GM18520 (cell line): ENCODE results near the gene UROC1.

Experiments
- ATAC-seq: cut with Tn5 transposase; IDR thresholded peaks from one replicate; pipeline ENCODE4 v1.9.1; 2021; ENCODE audit not compliant: unreplicated experiment

UROC1 gene

DNA sequence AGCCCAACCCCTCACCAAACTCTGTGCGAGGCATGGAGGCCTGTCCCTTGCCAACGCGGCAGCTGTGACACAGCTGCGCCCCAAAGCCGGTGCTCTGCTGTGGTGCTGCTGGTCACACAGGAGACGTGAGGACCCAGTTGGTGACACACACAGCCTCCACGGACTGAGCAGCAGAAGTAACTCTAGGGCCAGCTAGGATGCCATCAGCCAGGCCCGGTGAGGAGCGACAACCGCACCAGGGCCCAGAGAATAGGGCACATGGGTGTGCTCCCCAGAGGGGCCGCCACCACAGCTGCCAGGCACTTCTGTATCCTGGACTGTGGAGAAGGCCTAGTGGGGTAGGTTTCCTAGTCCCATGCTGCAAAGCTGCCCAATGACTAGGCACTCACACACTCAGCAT, 52.6 kb downstream of the UROC1 start:
- no peak for ATAC-seq

DNA sequence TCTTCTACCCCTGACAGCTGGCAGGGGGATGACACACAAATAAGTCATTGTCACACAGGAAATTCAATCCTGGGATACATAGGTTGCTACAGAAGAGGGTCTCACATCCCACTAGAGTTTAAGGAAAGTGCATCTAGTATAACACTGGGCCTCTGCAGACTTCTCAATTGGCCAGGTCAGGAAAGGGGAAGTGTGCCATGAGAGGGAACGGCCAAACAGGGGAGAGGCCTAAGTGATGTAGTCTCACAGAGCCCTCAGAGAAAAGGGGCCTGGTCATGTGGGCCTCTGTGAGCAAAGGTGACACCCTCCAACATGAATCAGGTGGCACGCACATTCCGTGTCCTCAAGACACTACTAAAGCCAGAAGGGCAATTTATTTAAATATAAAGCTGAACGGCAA, 53.1 kb downstream of the UROC1 start:
- ATAC-seq, result no peak

DNA sequence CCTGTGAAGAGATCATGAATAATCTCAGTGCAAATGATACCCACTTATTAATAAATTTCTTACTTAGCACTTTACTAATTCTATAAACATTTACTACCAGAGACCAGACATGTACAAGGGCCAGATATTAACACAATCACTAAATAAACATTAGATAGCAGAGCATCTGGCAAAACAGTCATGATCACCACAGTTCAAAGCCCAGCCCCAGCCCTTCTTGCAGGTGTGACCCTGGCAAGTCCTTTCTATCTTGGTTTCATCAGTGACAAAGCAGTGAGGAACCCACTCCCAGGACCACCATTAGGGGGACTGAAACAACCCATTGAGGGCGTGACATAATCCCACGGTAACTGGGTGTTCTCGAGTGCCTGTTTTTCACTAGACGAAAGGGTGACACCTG, 53.5 kb downstream of the UROC1 start:
- ATAC-seq, result no peak

DNA sequence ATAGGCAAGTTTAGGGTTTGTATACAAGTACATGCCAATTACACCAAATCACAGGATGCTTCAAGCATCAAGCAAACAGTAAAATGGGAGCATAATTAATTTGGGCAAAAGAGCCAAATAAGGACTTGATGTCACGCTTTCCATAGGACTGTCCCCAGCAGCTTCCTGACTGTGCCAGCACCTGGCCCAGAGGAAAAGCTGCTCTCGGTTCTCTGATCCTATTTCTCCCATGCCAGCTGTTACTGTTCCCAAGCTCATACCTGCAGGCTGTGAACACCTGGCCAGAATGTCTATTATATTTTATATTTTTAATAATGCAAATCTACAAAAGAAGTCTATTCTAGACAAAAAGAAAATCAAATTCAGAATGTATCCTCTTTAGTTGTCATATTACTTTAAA, 54.1 kb downstream of the UROC1 start:
- ATAC-seq, result no peak

DNA sequence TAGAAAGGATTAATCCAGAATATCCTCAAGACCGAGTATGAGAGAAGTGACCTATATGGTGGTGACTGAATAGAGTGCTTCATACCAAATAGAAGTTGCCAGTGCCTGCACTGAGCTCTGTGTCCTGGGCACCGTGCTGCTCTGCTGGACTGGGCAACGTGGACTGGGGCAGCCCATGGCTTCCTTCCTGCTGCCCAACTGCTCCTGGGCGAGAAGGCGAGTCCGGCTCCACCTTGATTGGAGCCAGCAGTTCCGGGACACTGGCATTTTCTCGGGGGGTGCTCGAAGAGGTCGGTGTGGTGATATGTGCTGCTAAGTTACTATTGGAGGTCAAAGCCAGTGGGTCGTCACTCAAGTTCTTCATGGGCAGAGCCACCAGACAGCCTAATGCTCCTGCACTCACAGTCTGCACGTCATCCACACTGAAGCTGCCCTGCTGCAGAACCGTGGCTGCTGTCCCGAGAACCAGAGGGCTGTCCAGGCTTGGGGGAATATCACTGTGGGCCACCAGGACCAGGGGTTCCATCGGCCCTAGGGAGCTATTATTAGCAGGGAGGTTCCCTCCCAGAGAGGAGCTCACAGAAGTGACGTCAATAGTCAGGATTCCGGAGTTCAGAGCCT, 56.0 kb downstream of the UROC1 start:
- ATAC-seq, result no peak

DNA sequence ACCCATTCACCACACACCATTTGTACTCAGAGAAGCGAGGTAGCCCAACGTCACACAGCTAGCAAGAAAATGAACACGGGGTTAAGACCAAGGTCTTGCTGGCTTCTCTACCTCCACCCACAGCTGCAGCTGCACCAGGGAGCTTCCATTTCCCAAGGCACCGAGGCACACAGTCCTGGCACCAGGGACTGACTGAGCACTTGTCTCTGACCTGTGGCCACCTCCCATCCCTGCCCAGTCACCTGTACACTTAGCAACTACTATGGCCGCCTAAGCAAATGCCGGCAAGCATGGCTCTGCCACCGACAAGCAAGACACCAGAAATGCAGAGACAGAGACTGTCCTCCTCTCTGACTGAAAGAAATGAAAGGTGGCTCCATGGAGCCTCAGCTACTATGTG, 57.2 kb downstream of the UROC1 start:
- no peak for ATAC-seq

DNA sequence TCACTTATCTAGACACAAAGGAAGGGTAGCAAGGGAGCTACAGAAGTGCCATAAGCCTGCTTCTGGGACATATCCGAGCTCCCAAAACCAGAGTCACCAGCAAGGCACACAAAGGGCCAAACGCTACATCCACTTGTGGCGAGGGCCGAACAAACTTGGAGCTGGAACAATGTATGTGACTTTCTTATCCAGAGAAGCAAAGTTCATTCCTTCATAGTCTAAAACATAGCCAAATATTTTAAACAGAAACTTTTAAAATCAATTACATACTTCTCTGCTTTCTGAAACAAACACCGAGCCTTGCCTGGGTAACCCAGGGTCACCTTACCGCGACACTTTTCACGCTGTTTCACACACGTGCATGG, 57.8 kb downstream of the UROC1 start:
- no peak for ATAC-seq

DNA sequence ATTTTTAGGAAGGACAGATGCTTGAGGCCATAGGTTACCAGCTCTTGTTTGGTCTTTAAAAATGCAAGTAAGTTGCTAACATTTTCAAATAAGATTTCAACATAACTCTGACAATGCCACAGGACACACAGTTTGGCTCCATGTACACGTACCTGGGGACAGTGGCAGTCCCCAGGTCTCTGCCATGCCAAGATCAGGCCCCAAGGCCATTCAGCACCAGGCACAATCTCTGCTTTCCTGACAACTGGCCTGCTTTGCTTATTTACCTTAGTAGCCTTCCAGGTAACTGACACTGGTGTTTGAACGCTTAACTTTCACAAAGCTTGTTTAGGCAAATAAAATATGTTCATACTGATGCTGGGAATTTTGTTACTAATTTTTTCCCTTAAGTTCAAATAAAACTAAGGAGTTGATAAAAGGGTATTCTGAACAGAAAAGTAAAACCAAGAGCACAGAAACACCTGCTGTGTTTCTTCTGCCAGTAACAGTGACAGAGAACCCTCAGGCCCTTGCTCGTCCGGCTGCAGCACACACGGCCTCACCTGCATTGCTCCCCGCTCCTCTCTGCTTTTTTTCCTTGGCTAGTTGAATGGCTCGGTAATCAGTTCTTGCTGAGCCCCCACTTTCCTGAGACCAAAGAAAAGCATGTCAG, 58.3 kb downstream of the UROC1 start:
- no peak for ATAC-seq

DNA sequence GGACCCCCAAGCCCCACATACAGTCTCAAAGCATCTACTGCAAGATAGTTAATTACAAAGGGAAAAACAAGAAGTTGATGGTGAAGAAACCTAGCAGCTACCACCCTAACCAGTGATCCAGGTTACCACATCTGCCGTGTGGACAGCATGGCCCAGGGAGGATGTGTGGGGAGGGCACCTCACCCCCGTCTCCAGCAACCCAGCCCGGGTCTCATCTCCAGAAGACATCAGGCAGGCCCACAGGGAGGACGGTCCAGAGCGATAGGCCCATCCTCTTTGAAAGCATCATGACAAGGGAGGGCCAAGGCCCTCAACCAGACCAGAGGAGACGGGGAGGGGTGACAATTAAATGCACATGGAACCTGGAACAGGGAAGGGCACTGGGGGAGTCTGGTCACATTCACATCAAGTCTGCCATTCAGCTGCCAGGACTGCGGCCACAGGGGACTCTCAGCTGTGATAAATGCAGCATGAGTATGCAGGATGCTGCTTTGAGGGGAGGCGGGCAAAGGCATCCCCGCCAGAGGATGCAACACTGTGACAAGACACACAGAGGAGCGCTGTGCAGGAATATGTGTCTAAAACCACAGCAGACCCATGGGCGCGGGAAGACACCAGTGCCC, 60.7 kb downstream of the UROC1 start:
- ATAC-seq, result no peak

DNA sequence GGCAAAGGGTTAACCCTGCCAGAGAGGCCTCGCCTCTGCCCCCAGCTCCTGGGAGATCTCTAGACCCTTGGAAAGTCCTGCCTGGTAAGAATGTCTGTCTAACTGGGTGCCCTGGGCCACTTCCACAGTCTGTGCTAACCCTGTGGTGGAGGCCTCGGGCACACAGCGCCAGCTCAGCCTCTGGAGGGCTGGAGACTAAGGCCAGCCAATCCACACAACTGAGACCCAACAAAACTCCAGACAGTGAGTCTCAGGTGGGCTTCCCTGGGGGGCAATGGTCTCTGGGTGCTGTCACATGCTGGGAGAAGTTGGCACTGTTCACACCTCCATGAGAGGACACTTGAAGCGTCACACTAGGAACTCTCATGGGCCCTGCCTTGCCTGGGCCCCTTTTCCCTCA, 61.4 kb downstream of the UROC1 start:
- no peak for ATAC-seq

DNA sequence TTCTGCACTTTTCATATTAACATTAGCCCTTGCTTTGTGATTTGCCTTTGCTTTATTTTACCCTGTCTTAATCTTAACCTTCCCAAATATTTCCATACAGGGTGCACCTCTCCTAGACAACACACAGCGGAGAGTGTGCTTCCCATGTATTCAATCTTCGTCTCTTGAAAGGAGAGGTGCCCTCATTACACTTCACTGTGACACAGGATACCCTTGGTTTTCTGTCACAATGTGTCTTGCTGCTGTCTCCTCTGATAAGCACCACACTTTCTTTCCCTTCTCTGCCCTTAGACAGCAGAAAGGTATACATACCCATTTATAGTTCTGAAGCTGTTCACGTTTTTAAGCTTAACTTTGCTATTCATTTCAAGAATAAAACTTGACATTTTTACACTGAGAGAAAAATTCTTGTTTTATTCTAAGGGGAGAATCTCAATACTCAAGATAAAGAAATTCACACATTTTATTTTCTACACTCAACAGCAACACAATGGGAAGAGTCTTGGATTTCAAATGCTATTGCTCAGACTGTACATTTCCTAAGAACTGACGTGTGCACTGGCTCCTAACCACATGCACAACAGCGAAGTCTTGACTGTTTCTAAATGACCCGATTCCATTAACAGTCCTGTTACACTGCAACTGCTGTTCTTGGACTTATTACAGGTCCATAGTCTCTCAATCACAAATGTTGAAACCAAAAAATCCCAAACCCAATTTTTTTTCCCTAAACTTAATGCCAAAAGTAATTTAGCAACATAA, 63.0 kb downstream of the UROC1 start:
- ATAC-seq, result no peak

DNA sequence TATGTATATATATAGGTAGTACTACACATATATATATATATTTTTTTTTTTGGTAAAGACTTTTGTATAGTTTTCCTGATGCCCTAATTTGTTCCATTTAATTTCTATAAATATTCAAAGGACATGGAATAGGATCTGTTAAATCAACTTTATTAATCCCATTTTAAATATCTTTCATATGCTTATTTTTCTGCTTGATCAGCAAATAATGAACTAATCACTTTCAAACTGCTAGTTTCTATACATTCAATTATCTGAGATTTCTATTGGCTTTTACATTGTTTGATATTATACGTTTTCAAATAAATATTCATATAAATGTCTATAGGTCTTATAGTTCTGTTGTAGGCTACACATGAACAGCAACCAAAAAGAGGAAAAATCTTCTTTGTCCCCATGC, 63.5 kb downstream of the UROC1 start:
- no peak for ATAC-seq

DNA sequence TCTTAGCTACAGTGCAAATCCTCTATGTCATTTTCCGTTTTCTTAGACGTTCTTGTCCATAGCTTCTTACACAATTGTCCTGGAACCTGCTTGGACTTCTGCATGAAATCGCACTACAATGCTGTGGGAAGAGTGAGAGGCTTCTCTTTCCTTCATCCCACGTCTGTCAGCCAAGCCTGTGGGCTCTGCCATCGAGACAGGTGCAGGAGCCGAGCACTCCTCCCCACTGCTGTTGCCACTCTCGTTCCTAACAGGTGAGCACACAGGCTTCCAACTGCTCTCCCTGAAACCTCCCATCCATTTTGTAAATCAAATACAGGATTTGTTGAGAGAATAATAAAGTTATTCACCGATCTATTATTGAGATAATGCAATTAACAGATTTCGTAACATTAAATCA, 65.4 kb downstream of the UROC1 start:
- no peak for ATAC-seq

DNA sequence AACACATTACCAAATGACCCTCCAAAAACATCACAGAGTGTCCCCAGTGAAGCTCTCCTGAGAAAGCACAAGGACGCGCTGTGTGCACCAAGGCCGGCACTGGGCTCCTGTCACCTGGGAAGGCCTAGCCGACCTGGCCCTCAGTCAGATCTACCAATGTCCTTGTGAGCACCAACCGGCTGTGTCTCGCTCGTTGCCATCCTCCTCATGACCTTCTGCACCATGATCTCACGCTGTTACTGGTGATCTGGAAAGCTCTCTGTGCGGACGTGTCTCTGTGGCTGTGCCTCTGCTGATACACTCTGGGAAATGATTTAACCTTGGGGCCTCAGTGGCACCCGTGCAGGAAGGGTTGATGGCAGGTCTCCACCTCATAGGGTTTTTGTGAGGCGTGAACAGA, 66.1 kb downstream of the UROC1 start:
- no peak for ATAC-seq

DNA sequence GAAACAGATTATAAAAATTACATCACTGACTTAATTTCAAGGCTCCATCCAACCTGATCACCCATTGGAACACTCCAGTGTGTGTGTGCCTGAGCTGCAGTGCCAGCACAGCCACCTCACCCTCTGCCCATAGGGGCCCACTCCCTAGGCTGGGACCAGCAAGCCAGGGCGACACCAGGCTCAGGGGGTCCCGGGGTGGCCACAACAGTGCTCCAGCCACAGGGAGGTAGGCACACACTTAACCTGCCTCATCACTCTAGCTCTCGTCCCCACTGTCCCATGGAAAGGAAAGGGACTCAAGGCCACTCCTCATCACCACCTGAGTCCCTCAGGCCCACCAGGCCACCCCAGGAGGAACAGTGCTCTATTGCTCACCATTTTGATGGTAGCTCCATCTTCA, 66.8 kb downstream of the UROC1 start:
- ATAC-seq, result no peak

DNA sequence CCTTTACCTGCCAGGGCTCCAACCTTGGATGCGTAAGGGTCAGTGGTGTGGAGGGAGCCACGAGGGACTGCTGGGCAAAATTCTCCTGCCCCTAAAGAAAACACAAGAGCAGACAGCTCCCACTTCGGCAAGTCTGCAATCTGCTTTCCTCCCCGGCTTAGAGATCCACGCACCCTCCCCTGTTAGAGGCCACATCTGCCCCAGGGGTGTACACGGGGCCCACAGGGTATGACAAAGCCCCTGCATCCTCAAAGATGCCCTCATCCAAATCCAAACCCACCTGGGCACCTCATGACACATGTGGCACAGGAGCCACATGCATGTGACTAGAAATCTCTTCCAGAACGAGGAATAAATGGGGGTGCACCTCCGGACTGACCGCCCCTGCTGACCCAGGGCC, 67.4 kb downstream of the UROC1 start:
- no peak for ATAC-seq

DNA sequence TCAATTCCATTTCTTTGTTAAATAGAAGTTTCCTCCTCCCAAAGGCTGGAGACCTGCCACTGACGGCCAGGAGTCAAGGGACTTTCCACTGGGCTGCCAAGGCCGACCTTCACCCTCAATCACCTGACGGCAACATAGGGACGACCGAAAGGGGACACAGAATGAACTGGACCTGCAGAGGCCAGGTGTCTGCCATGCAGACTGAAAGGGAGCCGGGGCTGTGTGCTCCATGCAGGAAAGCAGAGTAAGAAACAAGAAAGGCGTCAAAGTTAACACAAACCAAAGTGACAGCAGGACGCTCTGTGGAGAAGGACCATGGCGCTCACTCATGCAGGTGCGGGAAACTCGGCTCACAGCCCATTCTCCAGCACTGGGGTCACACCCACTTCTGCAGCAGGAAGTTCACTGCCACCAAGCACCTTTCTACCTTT, 67.9 kb downstream of the UROC1 start:
- ATAC-seq, result no peak

DNA sequence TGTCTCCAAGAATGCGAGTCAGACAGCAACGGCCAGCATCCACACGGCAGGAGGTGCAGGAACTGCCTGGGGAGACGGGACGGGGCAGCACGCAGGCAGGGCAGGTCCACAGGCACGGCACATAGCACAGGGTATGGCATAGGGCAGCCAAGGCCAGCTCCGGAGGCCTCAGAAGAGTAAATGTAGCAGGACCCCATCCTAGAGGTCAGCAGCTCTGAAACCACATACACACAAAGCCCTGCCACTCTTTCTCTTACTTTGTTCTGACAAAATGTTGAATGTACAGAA, 68.7 kb downstream of the UROC1 start:
- no peak for ATAC-seq

DNA sequence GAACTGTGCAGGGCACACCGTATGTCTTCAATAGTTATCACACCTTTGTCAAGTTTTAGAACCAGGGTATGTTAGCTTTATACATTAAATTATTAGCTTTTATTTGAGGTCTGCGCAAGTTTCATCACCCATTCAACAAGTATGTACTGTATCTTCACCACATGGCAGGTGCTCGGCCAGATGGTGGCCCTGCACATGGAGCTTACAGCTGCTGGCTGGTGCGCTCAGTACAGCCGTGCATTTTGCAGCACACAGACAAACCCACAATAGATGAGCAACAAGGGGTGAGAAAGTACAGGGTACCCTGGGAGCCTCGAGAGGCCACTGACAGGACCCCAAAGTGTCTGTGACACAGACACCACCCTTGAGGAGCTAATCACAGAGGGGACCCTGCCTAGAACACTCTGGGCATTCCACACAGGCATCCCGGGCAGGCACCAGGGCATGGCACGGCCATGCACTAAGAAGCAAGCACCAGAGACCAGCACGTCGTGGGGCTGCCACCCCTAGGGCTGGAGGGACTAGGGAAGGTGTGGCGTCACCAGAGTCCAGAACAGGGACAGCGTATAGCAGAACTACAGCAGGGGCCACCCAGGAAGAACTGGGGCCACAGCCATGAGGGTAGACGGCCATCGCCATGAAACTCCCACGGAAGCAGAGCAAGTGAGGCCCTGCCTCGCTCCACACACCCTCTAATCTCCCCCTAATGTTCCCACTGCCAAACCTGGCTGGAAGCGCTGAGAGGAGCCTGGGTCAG, 69.3 kb downstream of the UROC1 start:
- no peak for ATAC-seq

DNA sequence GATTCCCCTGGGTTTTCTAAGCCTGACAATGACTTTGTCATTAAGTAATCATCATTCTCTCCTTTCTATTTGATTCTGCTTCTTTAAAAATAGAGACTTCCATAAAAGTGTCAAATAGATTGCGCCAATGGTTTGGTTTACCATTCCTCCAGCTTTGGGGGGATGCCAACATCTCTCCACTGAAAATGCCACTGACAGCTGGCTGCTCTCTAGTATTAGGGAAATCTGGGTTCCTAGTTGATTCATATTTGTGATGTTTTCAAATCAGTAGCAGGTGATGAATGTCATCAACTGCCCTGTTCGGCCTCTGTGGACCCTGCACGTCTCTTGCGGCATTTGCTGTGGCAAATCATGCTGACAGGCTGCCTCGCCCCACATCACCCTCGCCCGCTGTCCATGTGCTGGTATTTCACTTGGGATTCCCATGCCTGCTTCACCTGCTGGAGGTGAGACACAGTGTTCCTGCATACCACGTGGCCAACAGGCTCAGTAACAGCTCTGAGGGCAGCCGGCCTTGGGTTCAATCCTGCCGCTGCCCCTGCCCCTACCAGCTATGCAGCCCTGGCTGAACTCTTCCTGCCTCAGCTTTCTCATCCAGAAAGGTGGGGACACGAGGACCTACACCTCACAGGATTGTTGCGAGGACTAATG, 70.0 kb downstream of the UROC1 start:
- no peak for ATAC-seq

DNA sequence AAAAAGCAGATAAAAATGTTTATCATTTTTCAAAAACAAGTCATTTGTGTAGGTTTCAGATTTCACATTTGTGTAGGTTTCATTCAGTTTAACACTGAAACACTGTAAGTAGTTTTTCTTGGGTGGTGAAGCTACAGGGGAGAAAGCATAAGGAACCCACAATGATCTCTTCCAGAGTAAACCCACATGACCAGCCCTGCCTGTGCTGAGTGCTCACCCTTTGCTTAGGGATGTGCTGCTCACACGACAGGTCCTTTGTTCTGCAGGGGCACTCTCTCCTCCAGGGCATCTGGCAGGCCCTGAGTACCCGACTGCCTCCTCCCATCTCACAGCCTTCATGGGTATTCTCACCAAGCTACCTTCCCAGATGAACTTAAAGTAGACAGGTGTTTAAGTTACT, 70.8 kb downstream of the UROC1 start:
- ATAC-seq, result no peak
